IMR-90 (cell line): ENCODE measurements around the gene TFB1M. TPM values are rescaled to one million over a fixed set of nuclear protein-coding genes. Genes with fewer than 3 reads are reported as not detected.
"Not testable (repeated sequence)": the region's sequence is repeated elsewhere in the genome, so short reads cannot be mapped to it uniquely, and the experiment has no call there.

ENCODE experiments used
- ATAC-seq: fragments of 200-7000 bp; cut with Tn5 transposase; 2 replicates; pipeline ENCODE4 v1.9.1; 2020; ENCODE audit warnings: low read depth, mild to moderate bottlenecking, moderate library complexity
- BruUV-seq: library from RNA; stranded (reverse); fragments of 400-500 nt; replicated peaks from 2 replicates; lab custom pipeline; 2021; lab: Mats Ljungman, UMichigan
- CTCF ChIA-PET: fragments of 300-600 bp; formaldehyde crosslinking; extraction: SDS; loops from one replicate; lab custom pipeline; 2021; ENCODE audit warnings: antibody characterized with exemption; lab: Yijun Ruan, JAX
- POLR2A ChIA-PET: fragments of 300-600 bp; sonication (Branson Sonifier 250); formaldehyde crosslinking; loops from one replicate; lab custom pipeline; 2022; ENCODE audit warnings: antibody characterized with exemption; ENCODE audit not compliant: unreplicated experiment; lab: Charles Lee
- DNase-seq: peaks from one replicate; pipeline ENCODE4 v3.0.0; 2013
- H2AFZ ChIP-seq: replicated peaks from 2 replicates; pipeline ENCODE3; 2013; ENCODE audit warnings: low read length, mild to moderate bottlenecking; ENCODE audit not compliant: poor library complexity
- H2AK5ac ChIP-seq: 2 replicates; pipeline ENCODE4 v1.6.1; 2013; ENCODE audit warnings: low read depth, low read length, inconsistent platforms
- H2AK9ac ChIP-seq: replicated peaks from 2 replicates; pipeline ENCODE3; 2013; ENCODE audit warnings: mild to moderate bottlenecking, low read depth, low read length, moderate library complexity; ENCODE audit not compliant: poor library complexity
- H2BK120ac ChIP-seq: 2 replicates; pipeline ENCODE4 v1.6.1; 2013; ENCODE audit warnings: low read depth, low read length, inconsistent platforms
- H2BK15ac ChIP-seq: 3 replicates; pipeline ENCODE4 v1.6.1; 2013; ENCODE audit warnings: low read depth, low read length, inconsistent platforms
- H2BK20ac ChIP-seq: 2 replicates; pipeline ENCODE4 v1.6.1; 2013; ENCODE audit warnings: low read depth, mild to moderate bottlenecking, inconsistent platforms, low read length, moderate library complexity
- H2BK5ac ChIP-seq: 2 replicates; pipeline ENCODE4 v1.6.1; 2013; ENCODE audit warnings: mild to moderate bottlenecking, low read depth, low read length, inconsistent platforms; ENCODE audit not compliant: poor library complexity, severe bottlenecking
- H3K14ac ChIP-seq: replicated peaks from 2 replicates; pipeline ENCODE4 v1.6.1; 2013; ENCODE audit warnings: low read depth, low read length, inconsistent platforms
- H3K18ac ChIP-seq: 2 replicates; pipeline ENCODE4 v1.6.1; 2013; ENCODE audit warnings: low read depth, low read length, control low read depth
- H3K23ac ChIP-seq: 2 replicates; pipeline ENCODE4 v1.6.1; 2013; ENCODE audit warnings: low read depth, low read length, inconsistent platforms
- H3K27ac ChIP-seq: 2 replicates; pipeline ENCODE4 v1.5.1; 2013; ENCODE audit warnings: mild to moderate bottlenecking, control low read depth, low read length; ENCODE audit not compliant: insufficient read depth
- H3K27me3 ChIP-seq: 2 replicates; pipeline ENCODE4 v1.6.1; 2013; ENCODE audit warnings: low read length; ENCODE audit not compliant: control insufficient read depth, insufficient read depth
- H3K36me3 ChIP-seq: 2 replicates; pipeline ENCODE4 v1.6.1; 2013; ENCODE audit warnings: low read length, mixed read lengths; ENCODE audit not compliant: control insufficient read depth, insufficient read depth
- H3K4ac ChIP-seq: 2 replicates; pipeline ENCODE4 v1.6.1; 2013; ENCODE audit warnings: low read depth, low read length, inconsistent platforms
- H3K4me1 ChIP-seq: 2 replicates; pipeline ENCODE4 v1.6.1; 2013; ENCODE audit warnings: low read length, mixed read lengths; ENCODE audit not compliant: control insufficient read depth, insufficient read depth
- H3K4me2 ChIP-seq: 2 replicates; pipeline ENCODE4 v1.6.1; 2013; ENCODE audit warnings: low read depth, mild to moderate bottlenecking, control low read depth, low read length, moderate library complexity
- H3K4me3 ChIP-seq: 2 replicates; pipeline ENCODE4 v1.5.1; 2013; ENCODE audit warnings: low read depth, mild to moderate bottlenecking, control low read depth, low read length, moderate library complexity; ENCODE audit not compliant: insufficient read depth
- H3K56ac ChIP-seq: 2 replicates; pipeline ENCODE4 v1.6.1; 2013; ENCODE audit warnings: low read length, inconsistent platforms; ENCODE audit not compliant: insufficient read depth; ENCODE audit errors: extremely low read depth
- H3K79me1 ChIP-seq, 2 experiments: 2 replicates each; pipeline ENCODE4 v1.6.1; 2013; ENCODE audit warnings: low read length in 2 of 2, inconsistent platforms in 1 of 2, low read depth in 1 of 2
- H3K9ac ChIP-seq: 2 replicates; pipeline ENCODE4 v1.6.1; 2013; ENCODE audit warnings: low read depth, low read length, control low read depth
- H3K9me1 ChIP-seq: 2 replicates; pipeline ENCODE4 v1.6.1; 2013; ENCODE audit warnings: low read length, inconsistent platforms; ENCODE audit not compliant: insufficient read depth
- H3K9me3 ChIP-seq: 2 replicates; pipeline ENCODE4 v1.6.1; 2013; ENCODE audit warnings: low read length; ENCODE audit not compliant: control insufficient read depth, insufficient read depth
- H4K20me1 ChIP-seq: 2 replicates; pipeline ENCODE4 v1.6.1; 2013; ENCODE audit warnings: low read length, inconsistent platforms; ENCODE audit not compliant: insufficient read depth
- H4K5ac ChIP-seq: 2 replicates; pipeline ENCODE4 v1.6.1; 2013; ENCODE audit warnings: mild to moderate bottlenecking, low read depth, low read length, control low read depth
- H4K8ac ChIP-seq, 2 experiments: 2 replicates each; pipeline ENCODE4 v1.6.1; 2013; ENCODE audit warnings: low read depth in 2 of 2, low read length in 2 of 2, control low read depth in 1 of 2, inconsistent platforms in 1 of 2
- H4K91ac ChIP-seq: 2 replicates; pipeline ENCODE4 v1.6.1; 2013; ENCODE audit warnings: low read depth, low read length, inconsistent platforms; ENCODE audit not compliant: insufficient read depth
- CEBPB ChIP-seq: IDR thresholded peaks from 2 replicates; pipeline ENCODE4 v1.6.1; 2012; ENCODE audit warnings: low read depth, low read length, improper control_type of control experiment
- RAD21 ChIP-seq: IDR thresholded peaks from 2 replicates; pipeline ENCODE4 v1.6.1; 2012; ENCODE audit warnings: low read length, improper control_type of control experiment
- SMC3 ChIP-seq: fragments of 150-350 bp; IDR thresholded peaks from 2 replicates; pipeline ENCODE4 v1.6.1; 2016; ENCODE audit warnings: low read depth, mild to moderate bottlenecking, antibody characterized with exemption, low read length, moderate library complexity
- WGBS, 2 experiments: methylation state at CpG; one replicate each; pipeline versions ENCODE4 v1.1.5 to v1.1.7; 2013; ENCODE audit warnings: missing lambda C conversion rate in 2 of 2; ENCODE audit not compliant: insufficient read length in 1 of 2; ENCODE audit errors: extremely low coverage in 2 of 2; 5-methylcytosine and 5-hydroxymethylcytosine counted together
- dilution Hi-C: fragments of 300-500 bp; cut with HindIII; formaldehyde crosslinking; loops from one replicate; pipeline ENCODE4 v1.14.3; 2018; ENCODE audit warnings: low sequenced_read_pairs; ENCODE audit not compliant: unreplicated experiment
- in situ Hi-C: fragments of 300-500 bp; cut with MboI; formaldehyde crosslinking; loops from 3 replicates; pipeline ENCODE4 v1.14.3; 2019; ENCODE audit warnings: low sequenced_read_pairs, inconsistent platforms, mixed read lengths
- intact Hi-C: fragments of 100-400 bp; cut with micrococcal nuclease; formaldehyde crosslinking; loops from 2 replicates; pipeline ENCODE4 v1.10.0; 2022
- polyA plus RNA-seq, 3 experiments: library from polyadenylated mRNA; depleted of rRNA; stranded (reverse); fragments of >200 nt; gene quantifications; 2 replicates each; pipeline ENCODE4 v1.2.3, GENCODE V29; 2012; ENCODE audit warnings: low replicate concordance in 1 of 3
- total RNA-seq: library from RNA; depleted of rRNA; stranded (reverse); fragments of >200 nt; gene quantifications from 2 replicates; pipeline ENCODE4 v1.2.3, GENCODE V29; 2012
- TF ChIP-seq, protein P1 (sequence below): conservative IDR thresholded peaks from 2 replicates; pipeline ENCODE4 v1.5.1; 2012; ENCODE audit warnings: mild to moderate bottlenecking, low read depth, low read length, improper control_type of control experiment

Gene TFB1M
- total and polyA plus RNA-seq, 2 of the 4 experiments (the other 2 are of a cell fraction): 18.1 to 22.4 TPM

DNA sequence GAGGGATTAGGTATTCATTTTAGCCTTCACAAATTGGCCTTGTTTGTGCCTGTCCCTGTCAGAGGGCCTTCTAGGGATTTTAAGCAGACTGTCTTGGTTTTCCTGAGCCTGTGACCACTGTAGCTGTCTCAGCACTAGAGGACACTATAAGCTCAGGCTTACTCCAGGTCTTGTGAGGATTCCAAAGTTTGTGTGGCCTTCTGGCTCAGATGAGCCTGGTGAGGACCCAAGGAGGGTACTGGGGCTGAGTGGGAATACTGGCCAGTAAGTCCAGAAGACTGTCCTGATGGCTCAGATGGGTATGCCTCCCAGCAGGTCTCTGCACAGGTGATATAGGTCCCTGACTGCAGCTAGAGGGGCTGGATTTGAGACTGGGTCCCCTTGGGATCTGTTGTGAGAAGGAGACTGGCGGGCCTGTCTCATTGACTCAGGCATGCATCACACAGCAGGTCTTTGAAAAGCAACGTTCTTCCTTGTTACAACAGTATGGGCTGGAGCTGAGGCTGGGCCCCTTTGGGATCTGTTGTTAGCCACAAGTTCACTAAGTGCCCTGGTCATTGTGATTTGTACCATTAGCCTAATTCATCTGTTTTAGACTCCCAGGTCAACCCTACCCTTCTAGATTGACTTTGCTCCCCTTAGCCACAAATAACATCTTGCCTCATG, 26.3 kb upstream of the TFB1M start:
- H3K9me3 ChIP-seq: peaks cover 2% of the 10 kb centered on the region; the same call in 1 of the 2 replicates
- H2AK5ac ChIP-seq: peak overlapping the region; percentile 88; the same call in 1 of the 2 replicates
- peak overlapping the region; percentile 81 for H3K14ac ChIP-seq
- H3K79me1 ChIP-seq: no peaks in the 10 kb centered on the region
- no CpG with 5 or more reads among the region's 2 CpGs for WGBS, 2 experiments
- H2BK15ac ChIP-seq: peak overlapping the region; percentile 77; the same call in 2 of the 3 replicates
- no peak overlapping the region for H3K4me2 ChIP-seq
- ChIA-PET CTCF (interaction anchor here (0.9 to 2.6 kb wide), 6 partner anchors 11 to 195 kb away, joined by 3 to 12 read pairs (median 3); no protein-coding TSS in a partner anchor), POLR2A (no interaction called here)
- TF ChIP-seq, protein P1, sequence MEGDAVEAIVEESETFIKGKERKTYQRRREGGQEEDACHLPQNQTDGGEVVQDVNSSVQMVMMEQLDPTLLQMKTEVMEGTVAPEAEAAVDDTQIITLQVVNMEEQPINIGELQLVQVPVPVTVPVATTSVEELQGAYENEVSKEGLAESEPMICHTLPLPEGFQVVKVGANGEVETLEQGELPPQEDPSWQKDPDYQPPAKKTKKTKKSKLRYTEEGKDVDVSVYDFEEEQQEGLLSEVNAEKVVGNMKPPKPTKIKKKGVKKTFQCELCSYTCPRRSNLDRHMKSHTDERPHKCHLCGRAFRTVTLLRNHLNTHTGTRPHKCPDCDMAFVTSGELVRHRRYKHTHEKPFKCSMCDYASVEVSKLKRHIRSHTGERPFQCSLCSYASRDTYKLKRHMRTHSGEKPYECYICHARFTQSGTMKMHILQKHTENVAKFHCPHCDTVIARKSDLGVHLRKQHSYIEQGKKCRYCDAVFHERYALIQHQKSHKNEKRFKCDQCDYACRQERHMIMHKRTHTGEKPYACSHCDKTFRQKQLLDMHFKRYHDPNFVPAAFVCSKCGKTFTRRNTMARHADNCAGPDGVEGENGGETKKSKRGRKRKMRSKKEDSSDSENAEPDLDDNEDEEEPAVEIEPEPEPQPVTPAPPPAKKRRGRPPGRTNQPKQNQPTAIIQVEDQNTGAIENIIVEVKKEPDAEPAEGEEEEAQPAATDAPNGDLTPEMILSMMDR: peak; percentile 56
- peak; percentile 78 for TF ChIP-seq RAD21
- peak; percentile 69 for TF ChIP-seq SMC3
- no peak for TF ChIP-seq CEBPB
- peaks cover 2% of the 10 kb centered on the region; the same call in 1 of the 2 replicates for H3K4me1 ChIP-seq
- ATAC-seq (peak; percentile 64), DNase-seq (peak; percentile 61)
- H3K9me1 ChIP-seq: peaks cover 8% of the 10 kb centered on the region
- H2BK20ac ChIP-seq: peak overlapping the region; percentile 94
- H3K4me3 ChIP-seq: no peak overlapping the region
- no peak overlapping the region for H3K56ac ChIP-seq
- peak overlapping the region; percentile 82 for H3K4ac ChIP-seq
- H3K27ac ChIP-seq: no peak overlapping the region
- intact Hi-C loops (loop anchor here (1.0 kb wide), 1 partner anchor 155 kb away; no protein-coding TSS in a partner anchor), dilution Hi-C loops (no loop called here), in situ Hi-C loops (loop anchor here (25.0 kb wide), 5 partner anchors 422 to 1847 kb away; no protein-coding TSS in a partner anchor)
- no peaks in the 10 kb centered on the region for H3K36me3 ChIP-seq
- no peaks in the 10 kb centered on the region for H3K27me3 ChIP-seq
- peak overlapping the region; percentile 35 for H2AK9ac ChIP-seq
- no peaks in the 10 kb centered on the region for H4K20me1 ChIP-seq
- peak overlapping the region; percentile 83 for H4K91ac ChIP-seq
- peak overlapping the region; percentile 48 to 60 for H4K8ac ChIP-seq
- peak overlapping the region; percentile 33; the same call in 1 of the 2 replicates for H3K18ac ChIP-seq
- no peak overlapping the region; the same call in 1 of the 2 replicates for H3K23ac ChIP-seq
- H2BK5ac ChIP-seq: peak overlapping the region; percentile 74
- no peak overlapping the region for H3K9ac ChIP-seq
- H2AFZ ChIP-seq: peak overlapping the region; percentile 26
- BruUV-seq: no TSS peak
- H4K5ac ChIP-seq: peak overlapping the region; percentile 49; the same call in 1 of the 2 replicates
- H2BK120ac ChIP-seq: peak overlapping the region; percentile 83

DNA sequence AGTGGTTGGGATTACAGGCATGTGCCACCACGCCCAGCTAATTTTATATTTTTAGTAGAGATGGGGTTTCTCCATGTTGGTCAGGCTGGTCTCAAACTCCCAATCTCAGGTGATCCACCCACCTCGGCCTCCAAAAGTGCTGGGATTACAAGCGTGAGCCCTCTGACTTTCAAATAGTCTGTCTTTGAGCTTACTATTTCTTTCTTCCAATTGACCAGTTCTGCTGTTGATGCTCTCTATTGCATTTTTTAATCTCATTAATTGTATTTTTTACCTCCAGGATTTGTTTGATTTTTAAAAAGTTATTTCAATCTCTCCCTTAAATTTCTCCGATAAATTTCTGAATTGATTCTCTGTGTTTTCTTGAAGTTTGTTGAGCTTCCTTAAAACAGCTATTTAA, 25.6 kb upstream of the TFB1M start:
- H3K9ac ChIP-seq, dilution Hi-C loops, ATAC-seq, H4K5ac ChIP-seq, H3K4ac ChIP-seq, H3K27me3 ChIP-seq, H3K79me1 ChIP-seq, H3K23ac ChIP-seq, H3K4me2 ChIP-seq, H4K91ac ChIP-seq, H2AFZ ChIP-seq, H3K4me1 ChIP-seq, H2AK5ac ChIP-seq, H3K56ac ChIP-seq, BruUV-seq, H2BK20ac ChIP-seq, H3K14ac ChIP-seq, H4K20me1 ChIP-seq, H3K36me3 ChIP-seq, POLR2A ChIA-PET, H3K9me3 ChIP-seq, H2BK5ac ChIP-seq, H2AK9ac ChIP-seq, DNase-seq, H3K27ac ChIP-seq, H3K18ac ChIP-seq, H3K9me1 ChIP-seq, H3K4me3 ChIP-seq, H4K8ac ChIP-seq: not testable (repeated sequence)
- Histone ChIP-seq H2BK15ac (peak overlapping the region; percentile 77; the same call in 1 of the 3 replicates), H2BK120ac (peak overlapping the region; percentile 83; the same call in 1 of the 2 replicates)
- CTCF ChIA-PET: interaction anchor here (0.9 to 2.6 kb wide), 7 partner anchors 10 to 195 kb away, joined by 3 to 12 read pairs (median 3); no protein-coding TSS in a partner anchor
- in situ Hi-C loops (loop anchor here (25.0 kb wide), 5 partner anchors 422 to 1847 kb away; no protein-coding TSS in a partner anchor), intact Hi-C loops (loop anchor here (1.0 kb wide), 1 partner anchor 155 kb away; no protein-coding TSS in a partner anchor)
- no CpG with 5 or more reads among the region's 4 CpGs for WGBS, 2 experiments
